Stimulated activated CD8-positive, alpha-beta memory T cell treated with anti-CD3 and anti-CD28 coated beads, Interleukin-15, amount 100 ng/mL, for 1 hour (primary cell): Measurements from ENCODE around the gene MCRIP1.
"Not testable (repeated sequence)": the region's sequence is repeated elsewhere in the genome, so short reads cannot be mapped to it uniquely, and the experiment has no call there.

Experiments used
- DNase-seq: peaks from one replicate; pipeline ENCODE4 v3.0.0-alpha.2; 2020; ENCODE audit warnings: low read depth

The MCRIP1 gene

GRCh38 chr17:81840826-81841778 lies 8.0 kb upstream of the MCRIP1 start:
- DNase-seq, result no peak

- not testable (repeated sequence) for DNase-seq
These were observed 7.0 kb upstream of the MCRIP1 start for GRCh38 chr17:81840059-81840458.

- no peak for DNase-seq
These were observed 6.2 kb upstream of the MCRIP1 start for GRCh38 chr17:81839301-81839700.

- no peak for DNase-seq
These were observed 5.7 kb upstream of the MCRIP1 start for GRCh38 chr17:81838753-81839255.

- no peak for DNase-seq
These were observed 4.5 kb upstream of the MCRIP1 start for GRCh38 chr17:81837641-81838040.

GRCh38 chr17:81834831-81835267 lies 1.8 kb upstream of the MCRIP1 start, which contains the start of gene PPP1R27:
Gene PPP1R27 (minus strand): TSS chr17:81835050. CDS start chr17:81834953, 97 bp downstream.
- DNase-seq, result no peak

- no peak for DNase-seq
These were observed 1.1 kb upstream of the MCRIP1 start for GRCh38 chr17:81833921-81834830.

GRCh38 chr17:81832608-81833159 lies 407 bp downstream of the MCRIP1 start:
- DNase-seq, result no peak

GRCh38 chr17:81831957-81832607 lies 1.0 kb downstream of the MCRIP1 start:
- no peak for DNase-seq

GRCh38 chr17:81831563-81831956 lies 1.5 kb downstream of the MCRIP1 start:
- no peak for DNase-seq

GRCh38 chr17:81829858-81830257 lies 3.2 kb downstream of the MCRIP1 start:
- no peak for DNase-seq

GRCh38 chr17:81828656-81829055 lies 4.4 kb downstream of the MCRIP1 start:
- DNase-seq, result no peak

GRCh38 chr17:81825841-81826466 lies 7.1 kb downstream of the MCRIP1 start:
- no peak for DNase-seq

GRCh38 chr17:81824595-81824994 lies 8.5 kb downstream of the MCRIP1 start:
- no peak for DNase-seq

GRCh38 chr17:81823820-81824550 lies 9.1 kb downstream of the MCRIP1 start:
- DNase-seq, result no peak

- DNase-seq, result no peak
These were observed 9.9 kb downstream of the MCRIP1 start for GRCh38 chr17:81822996-81823819.

- DNase-seq, result no peak
These were observed 10.8 kb downstream of the MCRIP1 start for GRCh38 chr17:81822312-81822637.

GRCh38 chr17:81821603-81822311 lies 11.3 kb downstream of the MCRIP1 start:
- DNase-seq, result no peak

GRCh38 chr17:81821147-81821546 lies 11.9 kb downstream of the MCRIP1 start:
- DNase-seq, result no peak
